IMR-90 (cell line): ENCODE measurements around the gene SLC39A3. TPM values are rescaled to one million over a fixed set of nuclear protein-coding genes. Genes with fewer than 3 reads are reported as not detected.

Source experiments
- ATAC-seq: fragments of 200-7000 bp; cut with Tn5 transposase; 2 replicates; pipeline ENCODE4 v1.9.1; 2020; ENCODE audit warnings: low read depth, mild to moderate bottlenecking, moderate library complexity
- BruUV-seq: library from RNA; stranded (reverse); fragments of 400-500 nt; replicated peaks from 2 replicates; lab custom pipeline; 2021; lab: Mats Ljungman, UMichigan
- CTCF ChIA-PET: fragments of 300-600 bp; formaldehyde crosslinking; extraction: SDS; loops from one replicate; lab custom pipeline; 2021; ENCODE audit warnings: antibody characterized with exemption; lab: Yijun Ruan, JAX
- POLR2A ChIA-PET: fragments of 300-600 bp; sonication (Branson Sonifier 250); formaldehyde crosslinking; loops from one replicate; lab custom pipeline; 2022; ENCODE audit warnings: antibody characterized with exemption; ENCODE audit not compliant: unreplicated experiment; lab: Charles Lee
- DNase-seq: peaks from one replicate; pipeline ENCODE4 v3.0.0; 2013
- H2AFZ ChIP-seq: replicated peaks from 2 replicates; pipeline ENCODE3; 2013; ENCODE audit warnings: low read length, mild to moderate bottlenecking; ENCODE audit not compliant: poor library complexity
- H2AK5ac ChIP-seq: 2 replicates; pipeline ENCODE4 v1.6.1; 2013; ENCODE audit warnings: low read depth, low read length, inconsistent platforms
- H2AK9ac ChIP-seq: replicated peaks from 2 replicates; pipeline ENCODE3; 2013; ENCODE audit warnings: mild to moderate bottlenecking, low read depth, low read length, moderate library complexity; ENCODE audit not compliant: poor library complexity
- H2BK120ac ChIP-seq: 2 replicates; pipeline ENCODE4 v1.6.1; 2013; ENCODE audit warnings: low read depth, low read length, inconsistent platforms
- H2BK15ac ChIP-seq: 3 replicates; pipeline ENCODE4 v1.6.1; 2013; ENCODE audit warnings: low read depth, low read length, inconsistent platforms
- H2BK20ac ChIP-seq: 2 replicates; pipeline ENCODE4 v1.6.1; 2013; ENCODE audit warnings: low read depth, mild to moderate bottlenecking, inconsistent platforms, low read length, moderate library complexity
- H2BK5ac ChIP-seq: 2 replicates; pipeline ENCODE4 v1.6.1; 2013; ENCODE audit warnings: mild to moderate bottlenecking, low read depth, low read length, inconsistent platforms; ENCODE audit not compliant: poor library complexity, severe bottlenecking
- H3K14ac ChIP-seq: replicated peaks from 2 replicates; pipeline ENCODE4 v1.6.1; 2013; ENCODE audit warnings: low read depth, low read length, inconsistent platforms
- H3K18ac ChIP-seq: 2 replicates; pipeline ENCODE4 v1.6.1; 2013; ENCODE audit warnings: low read depth, low read length, control low read depth
- H3K23ac ChIP-seq: 2 replicates; pipeline ENCODE4 v1.6.1; 2013; ENCODE audit warnings: low read depth, low read length, inconsistent platforms
- H3K27ac ChIP-seq: 2 replicates; pipeline ENCODE4 v1.5.1; 2013; ENCODE audit warnings: mild to moderate bottlenecking, control low read depth, low read length; ENCODE audit not compliant: insufficient read depth
- H3K27me3 ChIP-seq: 2 replicates; pipeline ENCODE4 v1.6.1; 2013; ENCODE audit warnings: low read length; ENCODE audit not compliant: control insufficient read depth, insufficient read depth
- H3K36me3 ChIP-seq: 2 replicates; pipeline ENCODE4 v1.6.1; 2013; ENCODE audit warnings: low read length, mixed read lengths; ENCODE audit not compliant: control insufficient read depth, insufficient read depth
- H3K4ac ChIP-seq: 2 replicates; pipeline ENCODE4 v1.6.1; 2013; ENCODE audit warnings: low read depth, low read length, inconsistent platforms
- H3K4me1 ChIP-seq: 2 replicates; pipeline ENCODE4 v1.6.1; 2013; ENCODE audit warnings: low read length, mixed read lengths; ENCODE audit not compliant: control insufficient read depth, insufficient read depth
- H3K4me2 ChIP-seq: 2 replicates; pipeline ENCODE4 v1.6.1; 2013; ENCODE audit warnings: low read depth, mild to moderate bottlenecking, control low read depth, low read length, moderate library complexity
- H3K4me3 ChIP-seq: 2 replicates; pipeline ENCODE4 v1.5.1; 2013; ENCODE audit warnings: low read depth, mild to moderate bottlenecking, control low read depth, low read length, moderate library complexity; ENCODE audit not compliant: insufficient read depth
- H3K56ac ChIP-seq: 2 replicates; pipeline ENCODE4 v1.6.1; 2013; ENCODE audit warnings: low read length, inconsistent platforms; ENCODE audit not compliant: insufficient read depth; ENCODE audit errors: extremely low read depth
- H3K79me1 ChIP-seq, 2 experiments: 2 replicates each; pipeline ENCODE4 v1.6.1; 2013; ENCODE audit warnings: low read length in 2 of 2, inconsistent platforms in 1 of 2, low read depth in 1 of 2
- H3K9ac ChIP-seq: 2 replicates; pipeline ENCODE4 v1.6.1; 2013; ENCODE audit warnings: low read depth, low read length, control low read depth
- H3K9me1 ChIP-seq: 2 replicates; pipeline ENCODE4 v1.6.1; 2013; ENCODE audit warnings: low read length, inconsistent platforms; ENCODE audit not compliant: insufficient read depth
- H3K9me3 ChIP-seq: 2 replicates; pipeline ENCODE4 v1.6.1; 2013; ENCODE audit warnings: low read length; ENCODE audit not compliant: control insufficient read depth, insufficient read depth
- H4K20me1 ChIP-seq: 2 replicates; pipeline ENCODE4 v1.6.1; 2013; ENCODE audit warnings: low read length, inconsistent platforms; ENCODE audit not compliant: insufficient read depth
- H4K5ac ChIP-seq: 2 replicates; pipeline ENCODE4 v1.6.1; 2013; ENCODE audit warnings: mild to moderate bottlenecking, low read depth, low read length, control low read depth
- H4K8ac ChIP-seq, 2 experiments: 2 replicates each; pipeline ENCODE4 v1.6.1; 2013; ENCODE audit warnings: low read depth in 2 of 2, low read length in 2 of 2, control low read depth in 1 of 2, inconsistent platforms in 1 of 2
- H4K91ac ChIP-seq: 2 replicates; pipeline ENCODE4 v1.6.1; 2013; ENCODE audit warnings: low read depth, low read length, inconsistent platforms; ENCODE audit not compliant: insufficient read depth
- BHLHE40 ChIP-seq: fragments of 150-350 bp; IDR thresholded peaks from 2 replicates; pipeline ENCODE4 v1.6.1; 2016; ENCODE audit warnings: mild to moderate bottlenecking, low read depth, low read length
- CEBPB ChIP-seq: IDR thresholded peaks from 2 replicates; pipeline ENCODE4 v1.6.1; 2012; ENCODE audit warnings: low read depth, low read length, improper control_type of control experiment
- CHD1 ChIP-seq: IDR thresholded peaks from 2 replicates; pipeline ENCODE4 v1.6.1; 2012; ENCODE audit warnings: low read depth, low read length, improper control_type of control experiment
- SMC3 ChIP-seq: fragments of 150-350 bp; IDR thresholded peaks from 2 replicates; pipeline ENCODE4 v1.6.1; 2016; ENCODE audit warnings: low read depth, mild to moderate bottlenecking, antibody characterized with exemption, low read length, moderate library complexity
- WGBS, 2 experiments: methylation state at CpG; one replicate each; pipeline versions ENCODE4 v1.1.5 to v1.1.7; 2013; ENCODE audit warnings: missing lambda C conversion rate in 2 of 2; ENCODE audit not compliant: insufficient read length in 1 of 2; ENCODE audit errors: extremely low coverage in 2 of 2; 5-methylcytosine and 5-hydroxymethylcytosine counted together
- dilution Hi-C: fragments of 300-500 bp; cut with HindIII; formaldehyde crosslinking; loops from one replicate; pipeline ENCODE4 v1.14.3; 2018; ENCODE audit warnings: low sequenced_read_pairs; ENCODE audit not compliant: unreplicated experiment
- in situ Hi-C: fragments of 300-500 bp; cut with MboI; formaldehyde crosslinking; loops from 3 replicates; pipeline ENCODE4 v1.14.3; 2019; ENCODE audit warnings: low sequenced_read_pairs, inconsistent platforms, mixed read lengths
- intact Hi-C: fragments of 100-400 bp; cut with micrococcal nuclease; formaldehyde crosslinking; loops from 2 replicates; pipeline ENCODE4 v1.10.0; 2022
- polyA plus RNA-seq, 3 experiments: library from polyadenylated mRNA; depleted of rRNA; stranded (reverse); fragments of >200 nt; gene quantifications; 2 replicates each; pipeline ENCODE4 v1.2.3, GENCODE V29; 2012; ENCODE audit warnings: low replicate concordance in 1 of 3
- total RNA-seq: library from RNA; depleted of rRNA; stranded (reverse); fragments of >200 nt; gene quantifications from 2 replicates; pipeline ENCODE4 v1.2.3, GENCODE V29; 2012

Gene SLC39A3
- total and polyA plus RNA-seq, 2 of the 4 experiments (the other 2 are of a cell fraction): 12.4 to 38.2 TPM

DNA sequence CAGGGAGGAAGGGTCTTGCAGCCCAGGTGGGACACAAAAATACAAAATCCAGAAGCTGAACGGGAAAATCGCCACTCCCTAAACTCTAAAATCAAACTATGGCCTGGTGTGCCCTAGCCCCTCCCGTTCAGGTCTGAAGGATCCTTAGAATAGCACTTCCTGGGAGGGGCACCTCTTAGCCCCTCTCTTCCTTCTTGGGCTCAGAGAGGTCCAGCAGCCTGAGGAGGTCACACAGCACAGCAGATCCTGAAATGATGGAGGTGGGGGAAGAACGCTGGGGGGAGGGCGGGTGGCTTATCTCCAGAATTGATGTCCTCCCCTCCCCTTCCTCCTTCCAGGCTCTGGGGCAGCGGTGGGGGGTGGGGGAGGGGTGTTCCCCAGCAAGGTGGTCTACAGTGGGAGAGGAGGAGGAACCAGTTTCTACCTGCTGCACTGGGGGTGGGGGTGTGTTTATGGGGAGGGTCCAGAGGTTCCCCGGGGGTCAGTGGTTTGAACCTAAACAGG, 20.5 kb downstream of the SLC39A3 start:
- CTCF ChIA-PET: no interaction called here

More for the DNA sequence above, 20.5 kb downstream of the SLC39A3 start:
- H4K5ac ChIP-seq: no peak overlapping the region
- H4K8ac ChIP-seq: no peak overlapping the region
- no peak overlapping the region for H2BK15ac ChIP-seq
- H2AK9ac ChIP-seq: no peak overlapping the region
- H3K79me1 ChIP-seq: peaks cover 0 to 10% of the 10 kb centered on the region in 2 experiments; a peak in 2 of 4 replicates
- no peak overlapping the region for H3K4me2 ChIP-seq
- no peaks in the 10 kb centered on the region; the same call in 1 of the 2 replicates for H4K20me1 ChIP-seq
- no peak for DNase-seq
- no TSS peak for BruUV-seq
- H3K23ac ChIP-seq: no peak overlapping the region
- peaks cover 7% of the 10 kb centered on the region; the same call in 1 of the 2 replicates for H3K9me1 ChIP-seq
- intact Hi-C loops: no loop called here
- H4K91ac ChIP-seq: no peak overlapping the region
- no peak for TF ChIP-seq BHLHE40
- no peak for TF ChIP-seq CHD1
- no peak for TF ChIP-seq SMC3
- TF ChIP-seq CEBPB: no peak
- no peak overlapping the region for H3K4me3 ChIP-seq
- no peak overlapping the region for H3K56ac ChIP-seq
- 58% methylated on average over 2 of the region's 7 CpGs; no CpG with 5 or more reads in 1 of the 2 experiments for WGBS, 2 experiments
- no peak overlapping the region for H2AFZ ChIP-seq
- peaks cover 9% of the 10 kb centered on the region for H3K9me3 ChIP-seq
- peaks cover 17% of the 10 kb centered on the region for H3K4me1 ChIP-seq
- POLR2A ChIA-PET: no interaction called here
- H3K9ac ChIP-seq: no peak overlapping the region
- no peak for ATAC-seq
- H2BK120ac ChIP-seq: no peak overlapping the region
- dilution Hi-C loops: no loop called here
- no peak overlapping the region for H3K4ac ChIP-seq
- H2BK20ac ChIP-seq: no peak overlapping the region
- no peak overlapping the region for H3K14ac ChIP-seq
- H2BK5ac ChIP-seq: no peak overlapping the region
- in situ Hi-C loops: no loop called here
- peak overlapping the region; percentile 3; the same call in 1 of the 2 replicates for H2AK5ac ChIP-seq
- no peak overlapping the region for H3K27ac ChIP-seq
- peaks cover 4% of the 10 kb centered on the region; the same call in 1 of the 2 replicates for H3K36me3 ChIP-seq
- H3K27me3 ChIP-seq: no peaks in the 10 kb centered on the region; the same call in 1 of the 2 replicates
- no peak overlapping the region for H3K18ac ChIP-seq
